MM.1S (cell line): ENCODE data around the gene TEX264.

Experiments used
- DNase-seq: peaks from one replicate; pipeline ENCODE4 v3.0.0-alpha.2; 2015
- H2AFZ ChIP-seq: fragments of 300-600 bp; sonication (generic); 2 replicates; pipeline ENCODE4 v1.6.0; 2016; ENCODE audit warnings: antibody characterized with exemption, low read length
- H3F3A ChIP-seq: fragments of 300-600 bp; sonication (generic); 2 replicates; pipeline ENCODE4 v1.6.1; 2016; ENCODE audit warnings: mild to moderate bottlenecking, antibody characterized with exemption, low read length, moderate library complexity, mixed read lengths; ENCODE audit not compliant: insufficient read depth
- H3K27ac ChIP-seq: fragments of 300-600 bp; sonication (generic); 2 replicates; pipeline ENCODE4 v1.5.1; 2016; ENCODE audit warnings: mild to moderate bottlenecking, low read length
- H3K27me3 ChIP-seq: fragments of 300-600 bp; sonication (generic); replicated peaks from 2 replicates; pipeline ENCODE4 v1.6.0; 2016; ENCODE audit warnings: low read length; ENCODE audit not compliant: insufficient read depth
- H3K36me3 ChIP-seq: fragments of 300-600 bp; sonication (generic); replicated peaks from 2 replicates; pipeline ENCODE4 v1.6.1; 2016; ENCODE audit warnings: mild to moderate bottlenecking, low read length, mixed read lengths; ENCODE audit not compliant: insufficient read depth
- H3K4me1 ChIP-seq: fragments of 300-600 bp; sonication (generic); 2 replicates; pipeline ENCODE4 v1.6.1; 2016; ENCODE audit warnings: low read length, mixed read lengths
- H3K4me2 ChIP-seq: fragments of 300-600 bp; sonication (generic); 2 replicates; pipeline ENCODE4 v1.6.0; 2016; ENCODE audit warnings: low read depth, low read length
- H3K4me3 ChIP-seq: fragments of 300-600 bp; sonication (generic); 2 replicates; pipeline ENCODE4 v1.5.1; 2016; ENCODE audit warnings: low read length, mixed read lengths
- H3K79me2 ChIP-seq: fragments of 300-600 bp; sonication (generic); 2 replicates; pipeline ENCODE4 v1.6.1; 2016; ENCODE audit warnings: mixed run types, low read length, mixed read lengths
- H3K9ac ChIP-seq: fragments of 300-600 bp; sonication (generic); 2 replicates; pipeline ENCODE4 v1.6.1; 2016; ENCODE audit warnings: low read length, mixed read lengths
- H3K9me2 ChIP-seq: fragments of 300-600 bp; sonication (generic); replicated peaks from 2 replicates; pipeline ENCODE4 v1.6.1; 2016; ENCODE audit warnings: mild to moderate bottlenecking, low read length, mixed read lengths; ENCODE audit not compliant: insufficient read depth
- H3K9me3 ChIP-seq: fragments of 300-600 bp; sonication (generic); replicated peaks from 2 replicates; pipeline ENCODE4 v1.6.1; 2016; ENCODE audit warnings: mild to moderate bottlenecking, low read length, mixed read lengths; ENCODE audit not compliant: insufficient read depth
- H4K20me1 ChIP-seq: fragments of 300-600 bp; sonication (generic); 2 replicates; pipeline ENCODE4 v1.6.1; 2016; ENCODE audit warnings: mild to moderate bottlenecking, low read length, moderate library complexity, mixed read lengths; ENCODE audit not compliant: insufficient read depth
- EZH2 ChIP-seq: fragments of 300-600 bp; sonication (generic); optimal IDR thresholded peaks from 2 replicates; pipeline ENCODE3; 2017; ENCODE audit warnings: low read depth, mild to moderate bottlenecking, antibody characterized with exemption, low read length, mixed read lengths
- EZH2phosphoT487 ChIP-seq: fragments of 300-600 bp; sonication (generic); IDR thresholded peaks from 2 replicates; pipeline ENCODE4 v1.6.1; 2018; ENCODE audit warnings: antibody characterized with exemption, low read length
- TF ChIP-seq, protein P1 (sequence below): fragments of 300-600 bp; sonication (generic); IDR thresholded peaks from 2 replicates; pipeline ENCODE4 v1.5.1; 2016; ENCODE audit warnings: antibody characterized with exemption, low read length, mixed read lengths

The TEX264 gene

DNA sequence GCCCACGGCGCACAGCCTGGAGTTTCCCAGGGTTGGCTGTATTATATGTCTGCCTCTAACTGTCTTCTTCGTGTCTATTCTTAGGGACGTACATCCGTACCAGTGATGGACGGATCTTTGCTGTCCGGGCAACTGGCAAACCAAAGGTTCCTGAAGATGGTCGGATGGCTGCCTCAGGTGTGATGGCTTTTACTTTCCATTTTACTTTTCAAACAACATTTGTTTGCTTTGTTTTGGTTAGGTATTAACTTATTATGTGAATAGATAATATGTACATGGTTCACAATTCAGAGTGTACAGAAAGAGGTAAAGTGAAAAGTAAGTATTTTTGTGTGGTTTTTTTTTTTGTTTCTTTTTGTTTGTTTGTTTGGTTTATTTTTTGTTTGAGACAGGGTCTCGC is 11.1 kb upstream of the TEX264 start:
- Histone ChIP-seq H3K36me3 (0 out of 2 replicates have a peak, but pooled peaks cover 3% of the 10 kb centered on the region), H3K4me2 (no peak overlapping the region), H3F3A (no peaks in the 10 kb centered on the region), H4K20me1 (no peaks in the 10 kb centered on the region), H3K79me2 (no peaks in the 10 kb centered on the region), H3K4me1 (no peaks in the 10 kb centered on the region), H3K9me2 (no peaks in the 10 kb centered on the region), H3K9ac (no peak overlapping the region), H3K4me3 (no peak overlapping the region), H3K9me3 (no peaks in the 10 kb centered on the region), H3K27me3 (no peaks in the 10 kb centered on the region), H2AFZ (no peak overlapping the region), H3K27ac (no peak overlapping the region)
- TF ChIP-seq EZH2phosphoT487 (no peak), EZH2 (no peak)
- TF ChIP-seq, protein P1, sequence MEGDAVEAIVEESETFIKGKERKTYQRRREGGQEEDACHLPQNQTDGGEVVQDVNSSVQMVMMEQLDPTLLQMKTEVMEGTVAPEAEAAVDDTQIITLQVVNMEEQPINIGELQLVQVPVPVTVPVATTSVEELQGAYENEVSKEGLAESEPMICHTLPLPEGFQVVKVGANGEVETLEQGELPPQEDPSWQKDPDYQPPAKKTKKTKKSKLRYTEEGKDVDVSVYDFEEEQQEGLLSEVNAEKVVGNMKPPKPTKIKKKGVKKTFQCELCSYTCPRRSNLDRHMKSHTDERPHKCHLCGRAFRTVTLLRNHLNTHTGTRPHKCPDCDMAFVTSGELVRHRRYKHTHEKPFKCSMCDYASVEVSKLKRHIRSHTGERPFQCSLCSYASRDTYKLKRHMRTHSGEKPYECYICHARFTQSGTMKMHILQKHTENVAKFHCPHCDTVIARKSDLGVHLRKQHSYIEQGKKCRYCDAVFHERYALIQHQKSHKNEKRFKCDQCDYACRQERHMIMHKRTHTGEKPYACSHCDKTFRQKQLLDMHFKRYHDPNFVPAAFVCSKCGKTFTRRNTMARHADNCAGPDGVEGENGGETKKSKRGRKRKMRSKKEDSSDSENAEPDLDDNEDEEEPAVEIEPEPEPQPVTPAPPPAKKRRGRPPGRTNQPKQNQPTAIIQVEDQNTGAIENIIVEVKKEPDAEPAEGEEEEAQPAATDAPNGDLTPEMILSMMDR, result no peak
- no peak for DNase-seq

DNA sequence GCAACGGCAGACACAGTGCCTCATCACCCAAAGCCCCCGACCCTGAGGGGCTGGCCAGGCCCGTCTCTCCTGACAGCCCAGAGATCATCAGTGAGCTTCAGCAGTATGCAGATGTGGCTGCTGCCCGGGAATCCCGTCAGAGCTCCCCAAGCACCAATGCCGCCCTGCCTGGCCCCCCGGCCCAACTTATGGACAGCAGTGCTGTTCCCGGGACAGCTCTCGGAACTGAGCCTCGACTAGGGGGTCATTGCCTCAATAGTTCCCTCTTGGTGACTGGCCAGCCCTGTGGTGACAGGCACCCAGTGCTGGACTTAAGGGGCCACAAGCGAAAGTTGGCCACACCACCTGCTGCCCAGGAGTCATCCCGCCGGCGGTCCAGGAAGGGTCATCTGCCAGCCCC is 8.6 kb upstream of the TEX264 start:
- DNase-seq, result no peak
- no peak overlapping the region for H3K9ac ChIP-seq

DNA sequence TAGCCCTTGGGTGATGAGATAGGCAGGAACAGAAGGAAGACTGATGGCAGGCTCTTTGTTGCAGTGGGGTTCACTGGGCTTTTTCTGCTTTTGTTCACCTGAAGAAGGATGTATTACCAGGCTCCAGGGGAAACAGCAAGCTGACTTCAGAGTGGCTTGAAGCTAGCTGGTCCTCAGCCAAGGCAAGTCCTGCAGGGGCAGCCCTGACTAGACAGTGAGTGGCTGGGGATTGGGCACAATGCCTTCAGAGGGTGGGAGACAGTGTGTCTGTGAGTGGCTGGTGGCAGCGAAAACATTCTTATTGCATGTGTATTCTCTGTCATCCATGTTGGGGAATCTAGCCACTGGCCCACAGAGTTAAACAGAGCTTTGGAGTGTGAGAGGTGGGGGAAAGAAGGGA is 2.3 kb upstream of the TEX264 start:
- H3K36me3 ChIP-seq, result no peaks in the 10 kb centered on the region
- no peak overlapping the region for H2AFZ ChIP-seq
- peaks cover 4% of the 10 kb centered on the region; the same call in 1 of the 2 replicates for H3K79me2 ChIP-seq
- H3K27ac ChIP-seq, result no peak overlapping the region
- no peaks in the 10 kb centered on the region for H3K27me3 ChIP-seq
- no peaks in the 10 kb centered on the region for H4K20me1 ChIP-seq
- no peak overlapping the region for H3K9ac ChIP-seq
- no peak overlapping the region for H3K4me3 ChIP-seq
- no peaks in the 10 kb centered on the region for H3K9me3 ChIP-seq
- H3F3A ChIP-seq, result peaks cover 23% of the 10 kb centered on the region
- H3K4me2 ChIP-seq, result no peak overlapping the region
- no peak for DNase-seq
- no peaks in the 10 kb centered on the region for H3K9me2 ChIP-seq
- TF ChIP-seq EZH2 (no peak), EZH2phosphoT487 (no peak)
- TF ChIP-seq, protein P1, result no peak
- peaks cover 15% of the 10 kb centered on the region for H3K4me1 ChIP-seq

More for the DNA sequence above, 8.6 kb upstream of the TEX264 start:
- Histone ChIP-seq H3K9me3 (no peaks in the 10 kb centered on the region), H3K27me3 (no peaks in the 10 kb centered on the region), H3K4me2 (no peak overlapping the region), H3K27ac (no peak overlapping the region), H3K79me2 (no peaks in the 10 kb centered on the region), H4K20me1 (no peaks in the 10 kb centered on the region), H3K4me3 (no peak overlapping the region), H3K9me2 (no peaks in the 10 kb centered on the region), H3K36me3 (0 out of 2 replicates have a peak, but pooled peaks cover 3% of the 10 kb centered on the region), H3F3A (no peaks in the 10 kb centered on the region; the same call in 1 of the 2 replicates), H2AFZ (no peak overlapping the region), H3K4me1 (no peaks in the 10 kb centered on the region)
- TF ChIP-seq, protein P1, result no peak
- TF ChIP-seq EZH2phosphoT487, result no peak
- no peak for TF ChIP-seq EZH2
